GM12878 (cell line): ENCODE data around the gene PTGDR2. TPM values are rescaled to one million over a fixed set of nuclear protein-coding genes. Genes with fewer than 3 reads are reported as not detected.

ENCODE experiments used
- ATAC-seq: fragments of 200-7000 bp; cut with Tn5 transposase; 3 replicates; pipeline ENCODE4 v1.9.1; 2020; ENCODE audit warnings: mild to moderate bottlenecking, moderate library complexity
- BruUV-seq: library from RNA; stranded (reverse); fragments of 400-500 nt; replicated peaks from 2 replicates; lab custom pipeline; 2021; lab: Mats Ljungman, UMichigan
- CTCF ChIA-PET: fragments of 300-600 bp; sonication (Branson Sonifier 250); formaldehyde crosslinking; extraction: SDS; loops from one replicate; lab custom pipeline; 2021; ENCODE audit warnings: inconsistent platforms; lab: Yijun Ruan, JAX
- POLR2A ChIA-PET: fragments of 350-600 bp; formaldehyde crosslinking; extraction: SDS; loops from one replicate; lab custom pipeline; 2021; ENCODE audit warnings: inconsistent platforms; lab: Charles Lee
- RAD21 ChIA-PET: fragments of 300-600 bp; sonication (Branson Sonifier 250); formaldehyde crosslinking; loops from one replicate; lab custom pipeline; 2023; ENCODE audit warnings: antibody characterized with exemption; ENCODE audit not compliant: unreplicated experiment; lab: Charles Lee
- SMC1A ChIA-PET: fragments of 300-600 bp; sonication (Branson Sonifier 250); formaldehyde crosslinking; loops from one replicate; lab custom pipeline; 2023; ENCODE audit not compliant: unreplicated experiment, uncharacterized antibody; lab: Charles Lee
- DNase-seq: peaks from one replicate; pipeline ENCODE4 v3.0.0-alpha.2; 2011; ENCODE audit warnings: low read depth, low spot score
- FAIRE-seq: peaks from 3 replicates; lab custom pipeline; 2011; peaks lifted over from hg19 to GRCh38; lab: Jason Lieb, UNC
- H2AFZ ChIP-seq: 2 replicates; pipeline ENCODE4 v1.6.0; 2011; ENCODE audit warnings: low read depth, low read length, control low read depth; ENCODE audit not compliant: control insufficient read depth
- H3K27ac ChIP-seq: 2 replicates; pipeline ENCODE4 v1.5.1; 2011; ENCODE audit warnings: control low read depth; ENCODE audit not compliant: control insufficient read depth, insufficient read depth
- H3K27me3 ChIP-seq, 2 experiments: replicated peaks in 1 of 2; 2 replicates each; pipeline versions ENCODE4 v1.6.0 to v1.6.1; 2011; ENCODE audit warnings: low read length in 1 of 2; ENCODE audit not compliant: control insufficient read depth in 2 of 2, insufficient read depth in 2 of 2
- H3K36me3 ChIP-seq, 2 experiments: 2 replicates each; pipeline ENCODE4 v1.5.1; 2011; ENCODE audit warnings: low read length in 1 of 2; ENCODE audit not compliant: control insufficient read depth in 2 of 2, insufficient read depth in 2 of 2
- H3K4me1 ChIP-seq: 2 replicates; pipeline ENCODE4 v1.6.1; 2011; ENCODE audit warnings: mild to moderate bottlenecking, low read length, moderate library complexity, mixed read lengths; ENCODE audit not compliant: control insufficient read depth, insufficient read depth
- H3K4me2 ChIP-seq: 2 replicates; pipeline ENCODE4 v1.6.0; 2011; ENCODE audit warnings: control low read depth; ENCODE audit not compliant: control insufficient read depth, insufficient read depth
- H3K4me3 ChIP-seq: fragments of 200-600 bp; sonication (generic); 2 replicates; pipeline ENCODE4 v1.5.1; 2016
- H3K79me2 ChIP-seq: 2 replicates; pipeline ENCODE4 v1.6.0; 2011; ENCODE audit warnings: low read length; ENCODE audit not compliant: control insufficient read depth, insufficient read depth
- H3K9ac ChIP-seq: 2 replicates; pipeline ENCODE4 v1.8.0; 2011; ENCODE audit warnings: low read length, control low read depth, mixed read lengths; ENCODE audit not compliant: control insufficient read depth, insufficient read depth
- H3K9me3 ChIP-seq: replicated peaks from 3 replicates; pipeline ENCODE4 v1.5.1; 2011; ENCODE audit warnings: mild to moderate bottlenecking, low read length; ENCODE audit not compliant: control insufficient read depth, insufficient read depth
- H4K20me1 ChIP-seq: 2 replicates; pipeline ENCODE4 v1.6.0; 2011; ENCODE audit not compliant: control insufficient read depth, insufficient read depth
- ASH2L ChIP-seq: fragments of 300-600, 200-600 bp; sonication (generic); IDR thresholded peaks from 2 replicates; pipeline ENCODE4 v1.6.1; 2017; ENCODE audit warnings: low read depth, mild to moderate bottlenecking, borderline replicate concordance
- ATF3 ChIP-seq: IDR thresholded peaks from 2 replicates; pipeline ENCODE4 v1.6.1; 2011; ENCODE audit warnings: low read depth, mild to moderate bottlenecking, low read length, moderate library complexity, borderline replicate concordance; ENCODE audit errors: extremely low read depth
- BCL3 ChIP-seq: IDR thresholded peaks from 2 replicates; pipeline ENCODE4 v1.6.1; 2011; ENCODE audit warnings: borderline replicate concordance, low read depth, mild to moderate bottlenecking, moderate library complexity, low read length; ENCODE audit not compliant: insufficient read depth, poor library complexity, severe bottlenecking
- CBFB ChIP-seq: IDR thresholded peaks from 2 replicates; pipeline ENCODE4 v1.6.1; 2016; ENCODE audit warnings: antibody characterized with exemption, low read depth
- E2F4 ChIP-seq: IDR thresholded peaks from 2 replicates; pipeline ENCODE4 v1.6.1; 2012; ENCODE audit warnings: low read depth, low read length, improper control_type of control experiment
- EGR1 ChIP-seq, 2 experiments: IDR thresholded peaks; 1 replicate in 1 of 2; 2 replicates in 1 of 2; pipeline ENCODE4 v1.6.1; 2011 to 2012; ENCODE audit warnings: low read depth in 2 of 2, low read length in 2 of 2, borderline replicate concordance in 1 of 2, mild to moderate bottlenecking in 1 of 2, moderate library complexity in 1 of 2
- ESRRA ChIP-seq: IDR thresholded peaks from 2 replicates; pipeline ENCODE4 v1.6.1; 2012; ENCODE audit warnings: mild to moderate bottlenecking, low read length, improper control_type of control experiment
- IKZF2 ChIP-seq, 2 experiments: fragments of 450-650 bp; IDR thresholded peaks; 2 replicates each; pipeline ENCODE4 v1.6.1; 2017; ENCODE audit warnings: mild to moderate bottlenecking in 2 of 2, moderate library complexity in 2 of 2
- MEF2B ChIP-seq: fragments of 450-650 bp; IDR thresholded peaks from 2 replicates; pipeline ENCODE4 v1.6.1; 2018; ENCODE audit warnings: mild to moderate bottlenecking, moderate library complexity; ENCODE audit not compliant: partially characterized antibody, poor library complexity, severe bottlenecking
- MXI1 ChIP-seq: fragments of 150-350 bp; IDR thresholded peaks from 2 replicates; pipeline ENCODE4 v1.6.1; 2011; ENCODE audit warnings: low read depth, mild to moderate bottlenecking, inconsistent platforms, low read length, improper control_type of control experiment
- NFXL1 ChIP-seq: fragments of 450-650 bp; IDR thresholded peaks from 2 replicates; pipeline ENCODE4 v1.6.1; 2017; ENCODE audit warnings: antibody characterized with exemption, mild to moderate bottlenecking, borderline replicate concordance
- PBX3 ChIP-seq: IDR thresholded peaks from 2 replicates; pipeline ENCODE4 v1.6.1; 2011; ENCODE audit warnings: mild to moderate bottlenecking, low read depth, low read length, moderate library complexity; ENCODE audit not compliant: insufficient replicate concordance
- RB1 ChIP-seq: fragments of 450-650 bp; formaldehyde crosslinking; IDR thresholded peaks from 2 replicates; pipeline ENCODE4 v1.6.1; 2017; ENCODE audit warnings: mild to moderate bottlenecking, borderline replicate concordance
- SMC3 ChIP-seq: IDR thresholded peaks from 2 replicates; pipeline ENCODE4 v1.6.1; 2011; ENCODE audit warnings: low read length, improper control_type of control experiment, borderline replicate concordance
- STAT3 ChIP-seq: IDR thresholded peaks from 2 replicates; pipeline ENCODE4 v1.6.1; 2011; ENCODE audit warnings: low read depth, low read length, improper control_type of control experiment
- ZBED1 ChIP-seq: IDR thresholded peaks from 2 replicates; pipeline ENCODE4 v1.6.1; 2016; ENCODE audit warnings: borderline replicate concordance
- WGBS: methylation state at CpG from one replicate; pipeline ENCODE4 v1.1.6; 2016; ENCODE audit warnings: low lambda C conversion rate; ENCODE audit not compliant: insufficient replicate concordance, insufficient coverage; ENCODE audit errors: missing lambda C conversion rate; 5-methylcytosine and 5-hydroxymethylcytosine counted together
- in situ Hi-C: fragments of 300-500 bp; cut with MboI; formaldehyde crosslinking; loops from 9 replicates; pipeline ENCODE4 v1.14.3; 2018; ENCODE audit warnings: mixed read lengths
- intact Hi-C: fragments of 100-400 bp; cut with micrococcal nuclease; formaldehyde crosslinking; loops from one replicate; pipeline ENCODE4 v1.14.2; 2022; ENCODE audit not compliant: unreplicated experiment
- polyA plus RNA-seq, 11 experiments: library from polyadenylated mRNA; depleted of rRNA in 4 of 11; unstranded in 6 of 11; stranded (reverse) in 5 of 11; fragments of >200 nt; fragmentation: Nextera tagmentation in 4 of 11; fragmentation: Illumina TruSeq in 1 of 11; extraction: Ambion mirVana in 4 of 11; extraction: Trizol in 1 of 11; gene quantifications; 1 replicate in 1 of 11; 2 replicates in 10 of 11; pipeline versions ENCODE4 v1.2.1 to v1.2.3, GENCODE V29; 2011 to 2016; ENCODE audit warnings: inconsistent platforms in 2 of 11, missing spikeins in 2 of 11, low read depth in 1 of 11
- total RNA-seq, 4 experiments: library from RNA; depleted of rRNA in 3 of 4; stranded (reverse); fragments of >200 nt in 3 of 4; fragmentation: Illumina TruSeq in 1 of 4; extraction: Trizol in 1 of 4; gene quantifications; 2 replicates each; pipeline versions ENCODE4 v1.2.1 to v1.2.3, GENCODE V29; 2013 to 2021

Gene PTGDR2
- total and polyA plus RNA-seq, 10 of the 15 experiments (the other 5 are each of a cell fraction or from before 2014, with no cell fraction given) = 0.01 to 0.28 (median 0.15) TPM; not detected in 6

- Histone ChIP-seq H3K9ac (no peak overlapping the region), H3K27me3 (no peaks in the 10 kb centered on the region), H2AFZ (no peak overlapping the region), H3K79me2 (no peaks in the 10 kb centered on the region), H3K4me1 (0 out of 2 replicates have a peak, but pooled peaks cover 3% of the 10 kb centered on the region), H3K27ac (no peak overlapping the region), H3K36me3 (no peaks in the 10 kb centered on the region), H3K4me2 (no peak overlapping the region), H3K4me3 (no peak overlapping the region), H4K20me1 (no peaks in the 10 kb centered on the region), H3K9me3 (no peaks in the 10 kb centered on the region)
- 53% methylated on average over 5 of the region's 5 CpGs for WGBS
- DNase-seq (no peak), ATAC-seq (no peak), FAIRE-seq (no peak)
- SMC1A ChIA-PET = no interaction called here
- CTCF ChIA-PET = interaction anchor here (2.3 kb wide), 1 partner anchor 27 kb away, joined by 6 read pairs; no protein-coding TSS in a partner anchor
- no peak for TF ChIP-seq CBFB
- TF ChIP-seq IKZF2 (IDR thresholded peaks at IDR 0.05) = no peak
- no peak for TF ChIP-seq BCL3
- TF ChIP-seq MEF2B = no peak
- TF ChIP-seq PBX3 = no peak
- TF ChIP-seq STAT3 = no peak
- no peak for TF ChIP-seq ASH2L
- no peak for TF ChIP-seq EGR1 (IDR thresholded peaks at IDR 0.05; ENCODE audit: borderline replicate concordance in 1 of 2, low read depth in 2 of 2, low read length in 2 of 2)
- no peak for TF ChIP-seq ESRRA
- no peak for TF ChIP-seq NFXL1
- TF ChIP-seq SMC3 = no peak
- no peak for TF ChIP-seq ZBED1
- no peak for TF ChIP-seq E2F4
- TF ChIP-seq MXI1 = no peak
- TF ChIP-seq RB1 = no peak
- TF ChIP-seq ATF3 = no peak
- in situ Hi-C loops (no loop called here), intact Hi-C loops (no loop called here)
- POLR2A ChIA-PET = interaction anchor here (0.7 kb wide), 1 partner anchor 249 kb away, joined by 3 read pairs; no protein-coding TSS in a partner anchor
- no TSS peak for BruUV-seq
- RAD21 ChIA-PET = no interaction called here
These were observed 1.9 kb upstream of the PTGDR2 start for GRCh38 chr11:60857378-60858232.
